Omental fat pad (tissue), 4 donors: Measurements from ENCODE around the gene GABPA. TPM values are rescaled to one million over a fixed set of nuclear protein-coding genes. Genes with fewer than 3 reads are reported as not detected.

Experiments
- ATAC-seq: fragments of 150-250 bp; one replicate; pipeline ENCODE4 v1.9.1; 2016; ENCODE audit warnings: mild to moderate bottlenecking, moderate library complexity; ENCODE audit not compliant: low FRiP score
- DNase-seq: peaks from one replicate; pipeline ENCODE4 v3.0.0-alpha.2; 2019; ENCODE audit warnings: low spot score
- total RNA-seq, 4 donors: library from RNA; depleted of rRNA; stranded (reverse); fragments of >200 nt; gene quantifications; one replicate each; pipeline ENCODE4 v1.1.0, GENCODE V29; 2016
- TF ChIP-seq, protein P1 (sequence below), 3 donors: fragments of 450-650 bp; IDR thresholded peaks; one replicate each; pipeline ENCODE4 v1.5.1; 2016 to 2017; ENCODE audit warnings: antibody characterized with exemption in 3 of 3, mild to moderate bottlenecking in 3 of 3, moderate library complexity in 2 of 3

The GABPA gene
- total RNA-seq, 4 donors from 2014 or later, result 17.7 to 37.0 (median 20.2) TPM

DNA sequence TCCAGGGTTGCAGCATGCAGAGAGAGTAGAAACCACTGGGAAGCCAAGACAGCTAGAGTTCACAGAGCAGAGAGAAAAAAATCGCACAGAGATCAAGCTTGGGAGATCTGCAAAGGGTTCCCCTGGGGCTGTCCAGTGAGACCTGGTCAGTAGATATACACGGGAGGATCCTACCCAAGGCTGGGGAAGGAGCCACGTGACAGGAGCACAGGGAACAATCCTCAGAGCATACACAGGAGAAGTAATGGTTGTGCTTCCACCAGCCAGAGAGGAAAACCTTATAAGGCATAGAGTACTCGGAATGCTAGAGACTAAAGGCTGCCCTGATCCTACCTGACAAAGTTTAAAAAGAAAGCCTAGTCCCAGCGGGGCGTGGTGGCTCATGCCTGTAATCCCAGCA is 53.9 kb downstream of the GABPA start:
- no peak for DNase-seq
- ATAC-seq, result no peak
- TF ChIP-seq, protein P1, sequence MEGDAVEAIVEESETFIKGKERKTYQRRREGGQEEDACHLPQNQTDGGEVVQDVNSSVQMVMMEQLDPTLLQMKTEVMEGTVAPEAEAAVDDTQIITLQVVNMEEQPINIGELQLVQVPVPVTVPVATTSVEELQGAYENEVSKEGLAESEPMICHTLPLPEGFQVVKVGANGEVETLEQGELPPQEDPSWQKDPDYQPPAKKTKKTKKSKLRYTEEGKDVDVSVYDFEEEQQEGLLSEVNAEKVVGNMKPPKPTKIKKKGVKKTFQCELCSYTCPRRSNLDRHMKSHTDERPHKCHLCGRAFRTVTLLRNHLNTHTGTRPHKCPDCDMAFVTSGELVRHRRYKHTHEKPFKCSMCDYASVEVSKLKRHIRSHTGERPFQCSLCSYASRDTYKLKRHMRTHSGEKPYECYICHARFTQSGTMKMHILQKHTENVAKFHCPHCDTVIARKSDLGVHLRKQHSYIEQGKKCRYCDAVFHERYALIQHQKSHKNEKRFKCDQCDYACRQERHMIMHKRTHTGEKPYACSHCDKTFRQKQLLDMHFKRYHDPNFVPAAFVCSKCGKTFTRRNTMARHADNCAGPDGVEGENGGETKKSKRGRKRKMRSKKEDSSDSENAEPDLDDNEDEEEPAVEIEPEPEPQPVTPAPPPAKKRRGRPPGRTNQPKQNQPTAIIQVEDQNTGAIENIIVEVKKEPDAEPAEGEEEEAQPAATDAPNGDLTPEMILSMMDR (IDR thresholded peaks at IDR 0.05), result no peak

GRCh38 chr21:25790122-25790877 is 55.5 kb downstream of the GABPA start:
- peak; percentile 59 for ATAC-seq
- DNase-seq, result no peak
- TF ChIP-seq, protein P1 (IDR thresholded peaks at IDR 0.05), result no peak

DNA sequence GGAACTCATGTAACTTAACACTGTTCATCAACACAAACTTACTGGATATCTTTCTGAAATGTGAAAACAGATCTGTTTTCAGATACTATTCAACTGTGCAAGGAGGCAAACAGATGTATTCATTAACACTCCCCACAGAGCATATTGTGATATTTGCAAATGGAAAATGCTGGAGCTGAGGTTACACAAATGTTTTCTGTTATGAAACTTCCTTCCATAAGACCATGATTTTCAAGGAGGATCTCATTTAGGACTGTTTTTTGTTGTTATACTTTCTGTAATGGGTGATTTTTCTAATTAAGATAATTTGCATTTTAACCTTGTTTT is 56.1 kb downstream of the GABPA start:
- TF ChIP-seq, protein P1 (IDR thresholded peaks at IDR 0.05), result no peak
- DNase-seq (no peak), ATAC-seq (no peak)

DNA sequence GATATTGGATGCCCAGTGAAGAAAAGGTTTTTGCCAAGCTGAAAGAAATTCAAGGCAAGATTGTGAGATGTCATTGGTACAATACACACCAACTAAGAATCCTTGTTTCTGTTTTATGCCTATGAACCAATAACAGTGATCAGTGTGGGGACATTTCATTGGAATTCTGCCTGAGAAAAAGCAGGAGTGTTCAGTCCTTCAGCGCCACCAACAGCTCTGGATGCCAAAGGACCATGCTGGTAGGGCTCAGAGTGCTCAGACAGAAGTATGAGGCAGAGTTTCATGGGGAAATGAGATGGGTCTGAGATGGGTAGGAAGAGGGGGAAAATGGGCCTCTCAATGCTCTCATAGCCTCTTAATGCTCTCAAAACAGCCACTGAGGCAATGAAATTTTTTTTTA is 56.5 kb downstream of the GABPA start:
- DNase-seq, result no peak
- no peak for ATAC-seq
- TF ChIP-seq, protein P1 (IDR thresholded peaks at IDR 0.05), result no peak

- ATAC-seq, result peak; percentile 80
- TF ChIP-seq, protein P1 (IDR thresholded peaks at IDR 0.05), result peak in 2 of 3 donors; percentile 40 to 85
These were observed 66.6 kb downstream of the GABPA start for GRCh38 chr21:25801217-25802014.

GRCh38 chr21:25806060-25806459 is 71.3 kb downstream of the GABPA start:
- DNase-seq, result no peak
- no peak for ATAC-seq
- TF ChIP-seq, protein P1 (IDR thresholded peaks at IDR 0.05), result no peak

More at GRCh38 chr21:25801217-25802014, 66.6 kb downstream of the GABPA start:
- DNase-seq, result peak; percentile 42
